ENCODE measurements around the gene RASAL1.

RASAL1 gene

GRCh38 chr12:113135178-113136127, at the start of gene RASAL1:
Gene RASAL1, minus strand, starts transcription at chr12:113135761. Its CDS starts 299 bp downstream, at chr12:113135462.
- peak; percentile 42 for DNase-seq

GRCh38 chr12:113184900-113185179, 49.3 kb upstream of the RASAL1 start:
- DNase-seq = peak; percentile 84

GRCh38 chr12:113184098-113184899, 48.7 kb upstream of the RASAL1 start:
- no peak for DNase-seq

- DNase-seq = no peak
These were observed 47.5 kb upstream of the RASAL1 start for GRCh38 chr12:113183030-113183589.

- DNase-seq = no peak
These were observed 46.4 kb upstream of the RASAL1 start for GRCh38 chr12:113181975-113182374.

GRCh38 chr12:113180333-113180732, 44.8 kb upstream of the RASAL1 start:
- DNase-seq = no peak

- DNase-seq = no peak
These were observed 43.5 kb upstream of the RASAL1 start for GRCh38 chr12:113179023-113179422.

- peak; percentile 60 for DNase-seq
These were observed 39.2 kb upstream of the RASAL1 start for GRCh38 chr12:113174461-113175384.

GRCh38 chr12:113173081-113173698, 37.6 kb upstream of the RASAL1 start:
- DNase-seq = no peak

- DNase-seq = no peak
These were observed 36.6 kb upstream of the RASAL1 start for GRCh38 chr12:113172185-113172584.

GRCh38 chr12:113171543-113171942, 36.0 kb upstream of the RASAL1 start:
- DNase-seq = no peak

- no peak for DNase-seq
These were observed 35.4 kb upstream of the RASAL1 start for GRCh38 chr12:113170926-113171325.

- DNase-seq = no peak
These were observed 34.9 kb upstream of the RASAL1 start for GRCh38 chr12:113170457-113170856.

GRCh38 chr12:113169697-113170096, 34.1 kb upstream of the RASAL1 start:
- DNase-seq = no peak

- no peak for DNase-seq
These were observed 32.3 kb upstream of the RASAL1 start for GRCh38 chr12:113167868-113168267.

- DNase-seq = no peak
These were observed 30.2 kb upstream of the RASAL1 start for GRCh38 chr12:113165521-113166450.

GRCh38 chr12:113164014-113164413, 28.5 kb upstream of the RASAL1 start:
- DNase-seq = no peak

GRCh38 chr12:113163030-113163360, 27.4 kb upstream of the RASAL1 start:
- DNase-seq = no peak

- DNase-seq = no peak
These were observed 26.8 kb upstream of the RASAL1 start for GRCh38 chr12:113162102-113163029.

All from activated effector memory CD4-positive, alpha-beta T cell treated with Interleukin-2 at 50 U/mL for 16 hours (primary cell).